ENCODE data around the gene PCYOX1L. TPM values are rescaled to one million over a fixed set of nuclear protein-coding genes. Genes with fewer than 3 reads are reported as not detected.

The PCYOX1L gene
- total RNA-seq, 3 donors from 2014 or later: 3.1 to 5.9 (median 4.2) TPM

Other genes starting within 250 kb of the PCYOX1L start
- gene ABLIM3, start 216.6 kb upstream of the PCYOX1L start, total RNA-seq: 10 to 100 TPM in 1 of 3 donors, 1 to 10 TPM in 2; 4.1 to 12.4 (median 7.4) TPM
- 1 to 10 TPM; 1.5 to 7.3 (median 1.9) TPM for gene AFAP1L1, start 86.2 kb upstream of the PCYOX1L start, total RNA-seq
- gene GRPEL2, start 12.5 kb upstream of the PCYOX1L start, total RNA-seq: 10 to 100 TPM in 2 of 3 donors, 1 to 10 TPM in 1; 9.9 to 15.2 (median 11.1) TPM
- under 1 TPM in 1 of 3 donors, not detected in 2; 0.92 TPM for gene IL17B, start 21.2 kb downstream of the PCYOX1L start, total RNA-seq
- 100 to 1,000 TPM; 200 to 233 (median 224) TPM for gene CSNK1A1, start 193.4 kb downstream of the PCYOX1L start, total RNA-seq
- 10 to 100 TPM; 13.4 to 35.0 (median 24.6) TPM for gene ARHGEF37, start 223.5 kb downstream of the PCYOX1L start, total RNA-seq

All from mucosa of descending colon (tissue), 3 donors.